HG02938 (cell line): Measurements from ENCODE around the gene GAS6.
"Not testable (repeated sequence)": the region's sequence is repeated elsewhere in the genome, so short reads cannot be mapped to it uniquely, and the experiment has no call there.

Source experiments
- ATAC-seq: cut with Tn5 transposase; IDR thresholded peaks from one replicate; pipeline ENCODE4 v1.9.1; 2021; ENCODE audit warnings: mild to moderate bottlenecking, moderate library complexity; ENCODE audit not compliant: unreplicated experiment

The GAS6 gene

DNA sequence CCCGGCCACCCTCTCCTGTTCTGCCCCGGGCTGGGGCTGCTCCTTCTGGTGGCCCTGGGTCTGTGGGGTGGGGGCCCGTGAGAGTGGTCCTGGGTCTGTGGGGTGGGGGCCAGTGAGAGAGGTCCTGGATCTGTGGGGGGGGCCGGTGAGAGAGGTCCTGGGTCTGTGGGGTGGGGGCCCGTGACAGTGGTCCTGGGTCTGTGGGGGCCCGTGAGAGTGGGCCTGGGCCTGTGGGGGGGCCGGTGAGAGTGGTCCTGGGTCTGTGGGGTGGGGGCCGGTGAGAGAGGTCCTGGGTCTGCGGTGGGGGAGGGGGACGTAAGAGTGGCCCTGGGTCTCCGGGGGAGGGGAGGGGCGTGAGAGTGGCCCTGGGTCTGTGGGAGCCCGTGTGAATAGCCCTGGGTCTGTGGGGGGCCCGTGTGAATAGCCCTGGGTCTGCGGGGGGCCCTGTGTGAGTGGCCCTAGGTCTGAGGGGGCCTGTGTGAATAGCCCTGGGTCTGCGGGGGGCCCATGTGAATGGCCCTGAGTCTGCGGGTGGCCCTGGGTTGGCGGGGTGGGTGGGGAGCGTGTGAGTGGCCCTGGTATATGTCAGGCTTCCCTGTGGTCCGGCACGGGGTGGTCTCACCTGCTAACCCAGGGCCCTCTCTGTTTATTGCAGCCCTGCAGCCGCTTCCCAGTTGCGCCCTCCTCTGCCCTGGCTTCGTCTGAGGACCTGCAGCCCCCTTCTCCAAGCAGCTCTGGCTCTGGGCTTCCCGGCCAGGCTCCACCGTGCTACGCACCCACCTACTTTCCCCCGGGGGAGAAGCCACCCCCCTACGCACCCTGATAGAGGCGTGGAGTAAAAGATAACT lies 52.6 kb downstream of the GAS6 start:
- no peak for ATAC-seq

- ATAC-seq: no peak
These were observed 53.2 kb downstream of the GAS6 start for GRCh38 chr13:113810640-113811039.

DNA sequence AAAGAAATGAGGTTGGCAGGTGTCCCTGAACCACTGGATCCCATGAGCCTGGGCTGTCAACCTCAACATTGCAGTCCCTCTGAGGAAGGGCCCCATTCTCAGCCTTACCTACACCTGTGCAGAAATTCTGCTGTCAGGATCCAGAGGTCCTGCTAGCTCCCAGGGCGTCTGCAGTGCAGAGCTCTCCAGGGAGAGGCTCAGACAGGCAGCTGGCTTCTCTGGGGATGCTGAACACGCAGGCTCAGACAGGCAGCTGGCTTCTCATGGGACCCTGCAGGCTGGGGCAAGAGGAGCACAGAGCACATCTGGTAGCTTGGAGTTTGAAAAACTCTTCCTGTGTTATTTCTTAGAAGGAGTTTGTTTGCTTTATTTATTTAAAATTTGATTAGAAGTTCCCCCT lies 53.9 kb downstream of the GAS6 start:
- no peak for ATAC-seq

- ATAC-seq: no peak
These were observed 55.6 kb downstream of the GAS6 start for GRCh38 chr13:113808058-113808834.

DNA sequence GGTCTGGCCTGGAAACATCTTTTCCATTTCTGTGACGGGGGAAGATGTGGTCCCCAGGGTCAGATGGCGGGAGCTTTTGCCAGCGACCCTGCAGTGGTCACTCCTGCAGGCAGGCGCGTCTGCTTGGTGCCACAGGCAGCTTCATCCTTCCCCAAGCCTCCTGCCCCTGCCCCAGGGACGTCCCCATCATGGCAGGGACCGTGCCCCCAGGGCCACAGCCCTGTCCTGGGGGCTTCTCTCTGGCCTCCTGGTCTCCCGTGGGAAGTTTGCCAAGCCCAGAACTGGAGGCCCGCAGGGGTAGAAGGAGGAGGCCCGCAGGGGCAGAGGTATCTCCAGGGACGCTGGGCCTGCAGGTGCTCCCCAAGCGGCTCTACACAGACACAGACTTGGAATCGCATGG lies 57.4 kb downstream of the GAS6 start:
- no peak for ATAC-seq

- no peak for ATAC-seq
These were observed 57.8 kb downstream of the GAS6 start for GRCh38 chr13:113806104-113806471.

- no peak for ATAC-seq
These were observed 58.3 kb downstream of the GAS6 start for GRCh38 chr13:113805431-113806103.

- ATAC-seq: no peak
These were observed 59.0 kb downstream of the GAS6 start for GRCh38 chr13:113804703-113805430.

DNA sequence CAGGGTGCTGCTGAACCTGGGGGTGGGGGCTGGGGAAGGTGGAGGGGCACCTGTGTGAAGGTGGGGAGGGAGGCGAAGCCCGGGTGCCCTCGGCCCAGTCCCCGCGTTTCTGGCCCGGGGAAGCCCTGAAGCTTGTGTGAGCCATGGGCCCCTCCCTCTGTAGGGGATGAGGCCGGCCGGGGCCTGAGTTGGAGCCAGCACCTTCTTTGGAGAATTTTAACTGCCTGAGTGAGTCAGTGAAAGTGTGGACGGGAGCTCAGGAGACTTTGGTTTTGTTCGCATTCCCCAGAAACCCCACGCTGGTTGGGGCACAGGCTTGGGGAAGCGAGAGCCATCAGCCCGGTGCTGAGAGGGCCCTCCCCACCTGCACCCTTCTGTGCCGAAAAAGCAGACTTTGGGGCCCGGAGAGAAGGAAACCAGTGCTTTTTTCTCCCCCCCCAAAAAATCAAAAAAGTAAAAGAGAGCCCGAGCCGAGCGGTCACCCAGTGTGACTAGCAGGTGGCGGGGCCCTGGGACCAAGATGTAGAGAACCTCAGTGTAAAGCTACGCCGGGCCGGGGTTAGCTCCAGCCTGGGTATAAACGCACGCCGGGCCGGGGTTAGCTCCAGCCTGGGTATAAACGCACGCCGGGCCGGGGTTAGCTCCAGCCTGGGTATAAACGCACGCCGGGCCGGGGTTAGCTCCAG lies 59.7 kb downstream of the GAS6 start:
- no peak for ATAC-seq

DNA sequence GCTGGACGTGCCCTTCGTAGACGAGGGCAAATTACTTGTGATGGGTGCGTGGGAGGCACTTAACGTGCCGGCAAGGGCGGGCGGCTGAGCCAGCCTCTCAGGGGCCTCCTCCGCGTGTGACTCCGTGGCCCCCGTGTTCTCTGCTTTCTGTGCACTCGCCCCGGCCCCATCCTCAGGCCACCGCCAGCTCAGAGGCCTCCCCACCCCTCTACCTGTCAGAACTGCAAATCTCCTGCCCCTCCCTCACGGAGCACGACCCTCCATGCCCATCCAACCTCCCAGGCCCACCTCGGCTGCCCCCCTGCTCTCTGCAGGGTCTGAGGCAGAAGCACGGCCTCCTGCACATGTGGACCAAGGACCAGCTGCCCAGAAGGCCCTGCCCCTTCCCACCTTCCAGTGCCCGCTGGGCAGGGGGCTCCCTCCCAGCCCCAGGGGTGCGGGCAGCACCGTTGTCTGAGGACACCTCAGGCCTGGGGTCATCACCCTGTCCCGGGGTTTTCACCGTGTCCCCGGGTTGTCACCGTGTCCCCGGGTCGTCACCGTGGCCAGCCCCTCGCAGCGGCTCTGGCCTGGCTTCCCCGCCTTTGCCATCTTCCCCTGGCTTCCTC lies 60.4 kb downstream of the GAS6 start:
- ATAC-seq: no peak

DNA sequence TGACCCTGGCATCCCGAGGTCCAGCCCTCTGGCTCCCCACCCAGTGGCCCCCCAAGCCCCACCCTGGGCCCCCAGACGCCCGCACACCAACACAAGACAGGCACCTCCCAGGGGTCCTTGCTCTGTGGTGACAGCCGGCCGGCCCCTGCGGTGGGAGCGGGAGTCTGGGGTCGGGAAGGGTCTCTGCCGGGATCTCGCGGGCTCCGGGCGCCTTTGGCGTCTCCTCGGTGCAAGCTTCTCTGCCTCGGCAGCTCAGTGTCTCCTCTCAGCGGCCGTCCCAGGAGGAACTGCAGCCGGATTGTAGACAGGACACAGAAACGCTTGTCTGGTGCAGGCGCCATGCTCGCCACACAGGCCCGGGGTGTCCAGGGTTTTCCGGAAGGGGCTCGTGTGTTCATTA lies 61.1 kb downstream of the GAS6 start:
- ATAC-seq: no peak

- no peak for ATAC-seq
These were observed 61.8 kb downstream of the GAS6 start for GRCh38 chr13:113802090-113802531.

GRCh38 chr13:113801289-113801961 lies 62.5 kb downstream of the GAS6 start:
- ATAC-seq: no peak

- ATAC-seq: no peak
These were observed 63.3 kb downstream of the GAS6 start for GRCh38 chr13:113800576-113800926.

GRCh38 chr13:113798200-113798811 lies 65.6 kb downstream of the GAS6 start:
- ATAC-seq: no peak

DNA sequence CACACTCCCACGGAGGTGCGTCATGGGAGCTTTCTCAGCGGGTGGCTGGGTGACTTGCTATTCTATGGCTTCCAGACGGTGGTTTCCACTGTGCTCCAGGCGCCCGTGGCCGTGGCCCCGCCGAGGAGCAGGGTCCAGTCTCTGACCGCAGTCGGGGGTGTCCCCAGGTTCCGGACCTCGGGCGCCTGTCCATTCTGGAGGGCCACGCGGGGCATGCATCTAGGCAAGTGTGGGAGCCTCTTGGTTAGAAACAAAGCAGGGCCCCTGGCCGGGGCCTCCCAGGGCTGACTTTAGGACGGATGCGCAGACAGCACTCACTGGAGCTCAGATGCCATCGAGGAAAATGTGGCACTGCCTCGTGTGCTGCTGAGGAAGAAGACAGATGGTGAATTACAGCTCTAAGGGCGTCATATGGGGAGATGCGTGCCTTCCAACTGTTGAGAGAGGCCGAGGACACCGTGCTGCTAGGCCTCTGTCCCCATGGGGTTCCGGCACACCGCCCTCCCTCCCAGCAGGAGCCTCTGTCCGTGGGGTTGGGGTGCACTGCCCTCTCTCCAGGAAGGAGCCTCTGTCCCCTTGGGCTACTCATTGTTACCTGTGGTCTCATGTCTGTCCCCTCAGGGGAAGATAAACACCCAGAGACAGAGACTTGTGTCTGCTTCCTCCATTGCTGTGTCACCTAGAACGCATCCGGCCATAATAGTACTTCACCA lies 66.8 kb downstream of the GAS6 start:
- no peak for ATAC-seq

DNA sequence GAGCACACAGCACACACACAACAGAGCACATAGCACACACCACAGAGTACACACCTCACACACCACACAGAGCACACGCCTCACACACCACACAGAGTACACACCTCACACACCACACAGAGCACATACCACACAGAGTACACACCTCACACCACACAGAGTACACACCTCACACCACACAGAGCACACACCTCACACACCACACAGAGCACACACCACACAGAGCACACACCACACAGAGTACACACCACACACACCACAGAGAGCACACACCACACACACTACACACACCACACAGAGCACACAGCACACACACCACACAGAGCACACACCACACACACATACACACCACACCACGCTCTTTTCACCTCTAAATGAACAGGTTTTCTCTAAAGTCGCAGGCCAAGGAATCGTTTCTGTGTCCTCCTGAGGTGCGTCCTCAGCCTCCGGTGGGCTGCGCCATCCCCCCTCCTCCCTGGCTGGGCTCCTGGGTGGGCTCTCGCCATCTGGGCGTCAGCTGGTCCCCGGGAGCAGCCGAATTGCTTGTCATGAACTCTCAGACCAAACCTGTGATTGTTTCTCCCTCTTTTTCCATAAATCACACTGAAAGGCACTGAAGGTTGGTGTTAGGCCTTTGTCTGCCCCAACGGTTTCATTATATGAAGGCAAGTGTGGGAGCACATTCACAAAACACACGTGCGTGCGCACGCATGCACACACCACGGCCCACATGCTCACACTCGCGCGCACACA lies 67.5 kb downstream of the GAS6 start:
- ATAC-seq: no peak

DNA sequence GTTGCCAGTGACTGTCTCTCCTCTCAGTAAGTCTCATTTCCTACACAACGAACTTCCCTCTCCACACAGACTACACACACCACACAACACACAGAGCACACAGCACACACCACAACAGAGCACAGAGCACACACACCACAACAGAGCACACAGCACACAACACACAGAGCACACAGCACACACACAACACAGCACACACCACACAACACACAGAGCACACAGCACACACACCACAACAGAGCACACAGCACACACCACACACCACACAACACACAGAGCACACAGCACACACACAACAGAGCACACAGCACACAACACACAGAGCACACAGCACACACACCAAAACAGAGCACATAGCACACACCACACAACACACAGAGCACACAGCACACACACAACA lies 68.5 kb downstream of the GAS6 start:
- not testable (repeated sequence) for ATAC-seq
